GM12801 (cell line): Measurements from ENCODE around the gene MGAT5.

ENCODE experiments used
- CTCF ChIP-seq: IDR thresholded peaks from one replicate; pipeline ENCODE4 v1.5.1; 2011; ENCODE audit warnings: control low read depth; ENCODE audit not compliant: insufficient read length; ENCODE audit errors: extremely low read depth

Gene MGAT5

GRCh38 chr2:134433979-134434378 lies 180.1 kb downstream of the MGAT5 start:
- TF ChIP-seq CTCF, result no peak

- no peak for TF ChIP-seq CTCF
Observed at GRCh38 chr2:134435505-134435904, 181.6 kb downstream of the MGAT5 start.

- TF ChIP-seq CTCF, result no peak
Observed at GRCh38 chr2:134435936-134436335, 182.1 kb downstream of the MGAT5 start.

GRCh38 chr2:134436706-134437105 lies 182.8 kb downstream of the MGAT5 start:
- TF ChIP-seq CTCF, result no peak

GRCh38 chr2:134438371-134438770 lies 184.5 kb downstream of the MGAT5 start:
- no peak for TF ChIP-seq CTCF

GRCh38 chr2:134440336-134440909 lies 186.6 kb downstream of the MGAT5 start:
- TF ChIP-seq CTCF, result no peak

- TF ChIP-seq CTCF, result no peak
Observed at GRCh38 chr2:134441153-134441863, 187.4 kb downstream of the MGAT5 start.
